Epithelial cell of proximal tubule (primary cell): ENCODE data around the gene RBMXL2. TPM values are rescaled to one million over a fixed set of nuclear protein-coding genes. Genes with fewer than 3 reads are reported as not detected.

ENCODE experiments used
- DNase-seq: peaks from one replicate; pipeline ENCODE4 v3.0.0-alpha.2; 2011; ENCODE audit warnings: low read depth
- H3K4me3 ChIP-seq: 2 replicates; pipeline ENCODE4 v1.5.1; 2011; ENCODE audit warnings: low read depth, mild to moderate bottlenecking, low read length
- total RNA-seq: library from RNA; depleted of rRNA; stranded (reverse); fragments of >200 nt; gene quantifications from 2 replicates; pipeline ENCODE4 v1.2.3, GENCODE V29; 2015
- TF ChIP-seq, protein P1 (sequence below): conservative IDR thresholded peaks from 2 replicates; pipeline ENCODE4 v1.5.1; 2012; ENCODE audit warnings: low read depth, mild to moderate bottlenecking, low read length

RBMXL2 gene
- total RNA-seq, 1 donor from 2014 or later = not detected

DNA sequence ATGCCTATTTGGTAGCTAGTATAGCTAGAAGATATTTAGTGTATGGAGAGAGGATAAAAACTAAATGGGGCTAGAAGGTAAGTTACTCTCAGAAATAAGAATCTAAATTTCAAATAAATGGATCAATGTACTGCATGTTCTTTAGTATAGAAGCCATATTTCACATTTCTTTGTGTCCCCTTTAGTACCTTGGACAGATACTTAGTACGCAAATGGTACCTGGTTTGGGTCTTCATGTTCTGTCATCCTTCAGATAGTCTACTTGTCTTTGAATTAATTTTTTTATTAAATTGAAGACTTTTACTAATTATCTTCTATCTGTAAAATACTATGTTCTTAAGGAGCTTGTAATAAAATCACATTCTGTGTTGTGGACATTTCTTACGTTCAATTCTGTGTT lies 26.3 kb upstream of the RBMXL2 start:
- TF ChIP-seq, protein P1, sequence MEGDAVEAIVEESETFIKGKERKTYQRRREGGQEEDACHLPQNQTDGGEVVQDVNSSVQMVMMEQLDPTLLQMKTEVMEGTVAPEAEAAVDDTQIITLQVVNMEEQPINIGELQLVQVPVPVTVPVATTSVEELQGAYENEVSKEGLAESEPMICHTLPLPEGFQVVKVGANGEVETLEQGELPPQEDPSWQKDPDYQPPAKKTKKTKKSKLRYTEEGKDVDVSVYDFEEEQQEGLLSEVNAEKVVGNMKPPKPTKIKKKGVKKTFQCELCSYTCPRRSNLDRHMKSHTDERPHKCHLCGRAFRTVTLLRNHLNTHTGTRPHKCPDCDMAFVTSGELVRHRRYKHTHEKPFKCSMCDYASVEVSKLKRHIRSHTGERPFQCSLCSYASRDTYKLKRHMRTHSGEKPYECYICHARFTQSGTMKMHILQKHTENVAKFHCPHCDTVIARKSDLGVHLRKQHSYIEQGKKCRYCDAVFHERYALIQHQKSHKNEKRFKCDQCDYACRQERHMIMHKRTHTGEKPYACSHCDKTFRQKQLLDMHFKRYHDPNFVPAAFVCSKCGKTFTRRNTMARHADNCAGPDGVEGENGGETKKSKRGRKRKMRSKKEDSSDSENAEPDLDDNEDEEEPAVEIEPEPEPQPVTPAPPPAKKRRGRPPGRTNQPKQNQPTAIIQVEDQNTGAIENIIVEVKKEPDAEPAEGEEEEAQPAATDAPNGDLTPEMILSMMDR = no peak
- DNase-seq = no peak
- H3K4me3 ChIP-seq = no peak overlapping the region

DNA sequence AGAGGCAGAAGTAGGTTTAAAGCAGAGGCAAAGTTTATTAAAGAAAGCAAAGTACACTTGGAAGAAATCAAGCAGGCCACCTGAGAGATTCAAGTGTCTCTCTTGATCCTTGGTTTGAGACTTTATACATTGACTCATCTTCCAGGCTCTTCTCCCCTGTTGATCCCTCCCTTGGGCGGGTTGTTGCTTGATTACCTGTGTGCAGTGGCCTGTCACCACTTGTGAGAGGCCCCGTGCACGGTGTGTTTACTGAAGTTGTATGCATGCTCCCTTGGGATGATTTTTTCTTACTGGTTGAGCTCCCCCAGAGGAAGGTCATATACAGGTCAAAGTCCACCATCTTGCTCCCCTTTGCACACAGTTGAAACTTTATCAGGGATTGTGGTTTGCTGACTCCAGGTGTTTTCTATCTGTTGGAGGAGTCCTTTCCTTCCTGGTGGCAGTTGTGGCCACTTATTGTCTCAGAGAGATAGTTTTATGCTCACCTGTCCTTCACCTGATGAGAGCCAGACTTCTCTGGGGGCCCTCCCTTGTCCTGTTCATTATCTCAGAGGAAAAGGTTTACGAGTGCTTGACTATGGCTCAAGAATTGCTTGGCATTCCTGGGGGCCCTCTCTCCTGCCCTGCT lies 16.3 kb upstream of the RBMXL2 start:
- TF ChIP-seq, protein P1 = no peak
- DNase-seq = no peak

DNA sequence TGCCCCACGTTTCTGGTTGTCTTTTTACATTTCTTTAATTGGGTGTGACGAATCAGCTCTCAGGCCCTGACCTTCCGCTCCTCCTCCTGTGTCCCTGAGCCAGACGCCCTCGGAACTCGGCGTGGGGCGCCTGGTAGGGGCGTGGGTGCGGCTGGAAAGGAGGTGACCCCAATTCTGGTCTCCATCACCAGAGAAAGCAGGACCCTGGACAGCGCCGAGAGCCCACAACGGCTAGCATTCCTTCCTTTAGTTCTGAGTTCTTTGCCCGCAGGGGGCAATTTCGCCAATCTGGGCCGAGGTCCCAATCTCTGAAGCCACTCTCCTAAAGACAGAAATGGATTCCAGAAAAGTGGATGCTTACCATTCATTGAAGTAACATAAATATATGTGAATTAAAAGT lies 11.7 kb upstream of the RBMXL2 start:
- no peak overlapping the region for H3K4me3 ChIP-seq
- DNase-seq = no peak
- TF ChIP-seq, protein P1 = no peak

More for the DNA sequence above, 16.3 kb upstream of the RBMXL2 start:
- no peak overlapping the region for H3K4me3 ChIP-seq

DNA sequence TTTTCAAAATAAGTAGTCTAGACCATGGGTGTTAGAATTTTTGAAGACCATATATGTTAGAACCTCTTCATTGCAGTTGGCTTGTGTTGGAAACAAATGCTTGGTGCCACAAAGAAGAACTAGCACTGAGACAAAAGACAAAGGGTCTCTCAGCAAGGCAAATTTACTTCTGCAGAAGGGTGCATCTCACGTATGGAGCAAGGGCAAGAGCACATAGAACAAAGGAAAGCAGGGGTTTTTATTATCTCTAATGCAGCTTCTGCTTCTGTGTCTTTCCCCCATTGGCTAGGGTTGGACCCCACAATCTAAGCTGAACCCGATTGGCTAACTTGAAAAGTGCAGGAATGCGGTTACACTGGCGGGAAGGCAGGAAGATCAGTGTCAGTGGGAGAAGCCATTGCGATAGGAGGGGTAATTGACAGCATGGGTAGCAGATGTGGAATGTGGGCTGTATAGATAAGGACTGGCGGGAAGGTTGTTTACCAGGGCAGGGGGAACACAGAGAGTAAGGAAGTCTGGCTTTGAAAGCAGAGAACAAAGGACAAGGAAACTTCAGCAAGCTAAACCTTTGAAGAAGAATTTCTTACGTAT lies 9.2 kb upstream of the RBMXL2 start:
- TF ChIP-seq, protein P1 = no peak
- no peak overlapping the region for H3K4me3 ChIP-seq
- no peak for DNase-seq

DNA sequence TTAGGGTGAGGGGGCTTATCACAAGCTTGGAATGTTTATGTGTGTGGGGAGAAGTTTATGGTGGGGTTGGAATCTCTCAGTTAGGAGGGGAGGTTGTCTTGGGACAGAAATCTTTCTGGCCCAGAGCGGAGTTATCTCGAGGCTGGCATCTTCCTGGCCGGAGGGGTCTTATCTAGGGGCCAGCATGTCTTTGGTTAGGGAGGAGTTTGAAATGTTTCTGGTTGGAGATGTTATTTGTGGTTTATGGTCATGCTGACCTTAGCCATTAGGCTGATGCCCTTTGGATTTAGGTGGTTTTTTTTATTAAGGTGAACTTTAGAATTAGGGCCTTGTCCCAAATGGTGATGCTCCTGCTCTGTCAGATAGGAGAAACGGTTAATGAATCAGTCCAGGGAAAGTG lies 7.9 kb upstream of the RBMXL2 start:
- TF ChIP-seq, protein P1 = no peak
- no peak for DNase-seq

DNA sequence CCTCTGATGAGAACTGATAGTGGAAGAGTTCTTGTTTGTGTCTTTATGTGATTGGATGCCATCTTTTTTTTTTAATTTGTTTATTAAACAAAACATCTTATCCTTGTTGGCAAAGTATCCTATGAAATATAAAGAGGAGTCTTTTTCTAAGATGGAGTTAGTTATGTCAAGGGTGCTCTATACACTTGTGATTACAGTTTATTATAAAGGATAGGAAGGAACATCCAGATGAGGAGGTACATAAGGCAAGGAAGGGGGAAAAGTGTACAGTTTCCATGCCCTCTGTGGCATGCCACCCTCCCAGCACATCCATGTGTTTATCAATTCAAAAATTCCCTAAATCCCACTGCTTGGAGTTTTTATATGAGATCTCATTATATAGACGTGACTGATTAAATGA lies 7.4 kb upstream of the RBMXL2 start:
- no peak overlapping the region for H3K4me3 ChIP-seq
- TF ChIP-seq, protein P1 = no peak
- DNase-seq = no peak

More for the DNA sequence above, 7.9 kb upstream of the RBMXL2 start:
- no peak overlapping the region for H3K4me3 ChIP-seq
